HEK293 (cell line): ENCODE results near the gene RBFOX2.

Source experiments
- CTCF ChIA-PET: fragments of 350-600 bp; formaldehyde crosslinking; extraction: SDS; loops from one replicate; lab custom pipeline; 2021; ENCODE audit warnings: antibody characterized with exemption; lab: Yijun Ruan, JAX
- POLR2A ChIA-PET: fragments of 300-600 bp; formaldehyde crosslinking; extraction: SDS; loops from one replicate; lab custom pipeline; 2020; ENCODE audit warnings: antibody characterized with exemption, inconsistent platforms; lab: Yijun Ruan, JAX
- H3K27ac ChIP-seq: fragments of 200-500 bp; sonication (Bioruptor generic); 2 replicates; pipeline ENCODE4 v1.5.1; 2014; ENCODE audit warnings: low read depth, low read length, control low read depth, inconsistent platforms; ENCODE audit errors: extremely low read depth
- H3K36me3 ChIP-seq, 2 experiments: fragments of 200-500 bp in 1 of 2; sonication (Bioruptor generic) in 1 of 2; 1 replicate in 1 of 2; 2 replicates in 1 of 2; pipeline ENCODE4 v1.5.1; 2014 to 2017; ENCODE audit warnings: inconsistent platforms in 2 of 2, low read length in 2 of 2; ENCODE audit not compliant: control insufficient read depth in 2 of 2, insufficient read depth in 1 of 2
- H3K4me1 ChIP-seq: fragments of 200-500 bp; sonication (Bioruptor generic); 2 replicates; pipeline ENCODE4 v1.5.1; 2014; ENCODE audit warnings: mild to moderate bottlenecking, low read length, inconsistent platforms; ENCODE audit not compliant: control insufficient read depth, insufficient read depth
- H3K4me3 ChIP-seq: 2 replicates; pipeline ENCODE4 v1.5.1; 2011; ENCODE audit warnings: low read depth, mild to moderate bottlenecking, control low read depth, low read length, moderate library complexity
- H3K9me3 ChIP-seq: fragments of 200-500 bp; sonication (Bioruptor generic); 2 replicates; pipeline ENCODE4 v1.5.1; 2014; ENCODE audit warnings: low read depth, low read length, inconsistent platforms; ENCODE audit not compliant: control insufficient read depth, insufficient read depth
- AEBP2 ChIP-seq: fragments of 450-650 bp; formaldehyde crosslinking; IDR thresholded peaks from 2 replicates; pipeline ENCODE4 v1.5.1; 2016; ENCODE audit warnings: missing biosample characterization, missing genetic modification characterization, borderline replicate concordance
- BCL11A ChIP-seq: fragments of 450-650 bp; formaldehyde crosslinking; IDR thresholded peaks from 2 replicates; pipeline ENCODE4 v1.5.1; 2016; ENCODE audit warnings: low read depth, missing biosample characterization, missing genetic modification characterization
- HOXA7 ChIP-seq: sonication (generic); formaldehyde crosslinking; IDR thresholded peaks from 2 replicates; pipeline ENCODE4 v1.8.1; 2022; ENCODE audit warnings: missing genetic modification reagents, borderline replicate concordance
- KLF16 ChIP-seq: fragments of 450-650 bp; formaldehyde crosslinking; IDR thresholded peaks from 2 replicates; pipeline ENCODE4 v1.5.1; 2017; ENCODE audit warnings: missing biosample characterization, missing genetic modification characterization
- KLF7 ChIP-seq: fragments of 450-650 bp; formaldehyde crosslinking; IDR thresholded peaks from 2 replicates; pipeline ENCODE4 v1.5.1; 2016; ENCODE audit warnings: missing biosample characterization, missing genetic modification characterization, borderline replicate concordance
- KLF8 ChIP-seq: fragments of 450-650 bp; formaldehyde crosslinking; IDR thresholded peaks from 2 replicates; pipeline ENCODE4 v1.5.1; 2016; ENCODE audit warnings: missing biosample characterization, missing genetic modification characterization
- KLF9 ChIP-seq: fragments of 450-650 bp; formaldehyde crosslinking; IDR thresholded peaks from 2 replicates; pipeline ENCODE4 v1.5.1; 2016; ENCODE audit warnings: missing biosample characterization, missing genetic modification characterization, low read depth
- OSR2 ChIP-seq: fragments of 450-650 bp; formaldehyde crosslinking; IDR thresholded peaks from 2 replicates; pipeline ENCODE4 v1.5.1; 2016; ENCODE audit warnings: missing biosample characterization, missing genetic modification characterization
- PRDM1 ChIP-seq: fragments of 450-650 bp; formaldehyde crosslinking; IDR thresholded peaks from 2 replicates; pipeline ENCODE4; 2016; ENCODE audit warnings: missing biosample characterization, missing genetic modification characterization
- PRDM6 ChIP-seq: fragments of 450-650 bp; formaldehyde crosslinking; IDR thresholded peaks from 2 replicates; pipeline ENCODE4 v1.5.1; 2017; ENCODE audit warnings: missing biosample characterization, missing genetic modification characterization
- SETDB1 ChIP-seq: IDR thresholded peaks from one replicate; pipeline ENCODE4 v1.6.1; 2017; ENCODE audit warnings: mild to moderate bottlenecking, low read length, moderate library complexity, mixed read lengths; ENCODE audit not compliant: insufficient read length
- SP3 ChIP-seq: fragments of 450-650 bp; formaldehyde crosslinking; IDR thresholded peaks from 2 replicates; pipeline ENCODE4 v1.5.1; 2016; ENCODE audit warnings: missing biosample characterization, missing genetic modification characterization
- TRIM28 ChIP-seq: IDR thresholded peaks from 2 replicates; pipeline ENCODE4 v1.6.1; 2011; ENCODE audit warnings: low read length, control low read depth, borderline replicate concordance
- WT1 ChIP-seq: fragments of 450-650 bp; formaldehyde crosslinking; IDR thresholded peaks from 2 replicates; pipeline ENCODE4 v1.5.1; 2016; ENCODE audit warnings: missing biosample characterization, missing genetic modification characterization
- ZBTB17 ChIP-seq: fragments of 450-650 bp; formaldehyde crosslinking; IDR thresholded peaks from 2 replicates; pipeline ENCODE4 v1.5.1; 2016; ENCODE audit warnings: missing biosample characterization, missing genetic modification characterization
- ZBTB44 ChIP-seq: fragments of 450-650 bp; IDR thresholded peaks from 2 replicates; pipeline ENCODE4 v1.5.1; 2018; ENCODE audit warnings: missing biosample characterization, mild to moderate bottlenecking, missing genetic modification characterization
- ZNF133 ChIP-seq: fragments of 450-650 bp; formaldehyde crosslinking; IDR thresholded peaks from 2 replicates; pipeline ENCODE4 v1.5.1; 2016; ENCODE audit warnings: missing biosample characterization, missing genetic modification characterization
- ZNF341 ChIP-seq: fragments of 450-650 bp; formaldehyde crosslinking; IDR thresholded peaks from 2 replicates; pipeline ENCODE4; 2016; ENCODE audit warnings: low read depth, missing biosample characterization, missing genetic modification characterization
- ZNF416 ChIP-seq: fragments of 450-650 bp; formaldehyde crosslinking; IDR thresholded peaks from 2 replicates; pipeline ENCODE4 v1.5.1; 2016; ENCODE audit warnings: missing biosample characterization, missing genetic modification characterization
- ZNF544 ChIP-seq: fragments of 450-650 bp; formaldehyde crosslinking; IDR thresholded peaks from 2 replicates; pipeline ENCODE4 v1.5.0; 2017; ENCODE audit warnings: missing biosample characterization, missing genetic modification characterization
- ZNF580 ChIP-seq: fragments of 450-650 bp; formaldehyde crosslinking; IDR thresholded peaks from 2 replicates; pipeline ENCODE4 v1.5.1; 2016; ENCODE audit warnings: missing biosample characterization, missing genetic modification characterization
- ZSCAN16 ChIP-seq: fragments of 450-650 bp; formaldehyde crosslinking; IDR thresholded peaks from 2 replicates; pipeline ENCODE4 v1.5.1; 2016; ENCODE audit warnings: missing biosample characterization, missing genetic modification characterization
- TF ChIP-seq, protein P1 (sequence below): fragments of 450-650 bp; formaldehyde crosslinking; IDR thresholded peaks from 2 replicates; pipeline ENCODE4 v1.5.1; 2017; ENCODE audit warnings: missing biosample characterization, missing genetic modification characterization
- TF ChIP-seq, protein P2 (sequence below): fragments of 450-650 bp; formaldehyde crosslinking; IDR thresholded peaks from 2 replicates; pipeline ENCODE4 v1.5.1; 2016; ENCODE audit warnings: missing biosample characterization, missing genetic modification characterization

RBFOX2 gene

DNA sequence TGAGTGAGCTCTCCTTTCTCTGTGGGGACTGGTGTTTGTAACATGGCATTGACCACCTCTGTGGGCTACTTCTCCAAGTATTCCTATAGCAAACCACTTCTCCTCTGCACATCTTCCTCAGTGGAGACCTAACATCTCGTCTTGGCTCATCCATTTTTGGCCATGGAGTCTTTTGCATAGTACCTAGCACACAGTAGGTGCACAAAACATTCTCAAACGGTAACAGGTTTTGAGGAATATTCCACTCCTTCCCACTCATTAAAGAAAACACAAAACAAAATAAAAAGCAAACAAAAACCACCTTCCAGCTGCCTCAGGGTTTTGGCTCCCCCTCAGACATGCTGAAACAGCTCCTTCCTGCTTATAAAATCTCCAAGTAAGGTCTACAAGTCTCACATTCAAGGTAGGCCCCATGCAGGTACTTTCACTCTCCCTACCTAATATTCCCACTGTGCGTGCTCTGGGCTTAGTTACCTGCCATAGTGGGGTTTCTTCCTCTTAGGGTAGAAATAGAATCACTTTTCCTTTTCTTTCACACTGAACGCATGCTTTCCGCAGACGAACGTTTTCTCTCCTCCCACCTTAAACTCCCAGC is 132.4 kb downstream of the RBFOX2 start:
- TF ChIP-seq AEBP2 (tag by site-specific recombination) (no peak), ZNF544 (tag by site-specific recombination) (no peak), SETDB1 (no peak), PRDM1 (tag by site-specific recombination) (peak; percentile 69), ZNF416 (no peak)
- CTCF ChIA-PET: no interaction called here
- no peaks in the 10 kb centered on the region for H3K9me3 ChIP-seq
- no peak overlapping the region for H3K4me3 ChIP-seq
- H3K4me1 ChIP-seq: peaks cover 32% of the 10 kb centered on the region
- H3K36me3 ChIP-seq: no peaks in the 10 kb centered on the region
- no peak overlapping the region for H3K27ac ChIP-seq
- POLR2A ChIA-PET: no interaction called here

- ChIA-PET POLR2A (interaction anchor here (0.5 to 1.3 kb wide), 3 partner anchors 10 to 39 kb away, joined by 3 to 6 read pairs (median 5); no protein-coding TSS in a partner anchor), CTCF (interaction anchor here (0.7 kb wide), 3 partner anchors 36 to 311 kb away, joined by 3 read pairs; no protein-coding TSS in a partner anchor)
- Histone ChIP-seq H3K27ac (peak overlapping the region; percentile 4; the same call in 1 of the 2 replicates), H3K9me3 (no peaks in the 10 kb centered on the region), H3K4me3 (no peak overlapping the region), H3K36me3 (no peaks in the 10 kb centered on the region), H3K4me1 (peaks cover 23% of the 10 kb centered on the region)
- TF ChIP-seq ZBTB17 (tag by site-specific recombination) (peak; percentile 84; the same call in 1 of the 2 replicates), ZBTB44 (peak; percentile 49), OSR2 (peak; percentile 97), TRIM28 (no peak; the same call in 1 of the 2 replicates), KLF8 (peak; percentile 92), PRDM6 (tag by site-specific recombination) (peak; percentile 77), HOXA7 (no peak), ZSCAN16 (tag by site-specific recombination) (0 out of 2 replicates have a peak, but pooled peaks have one; percentile 46), ZNF133 (0 out of 2 replicates have a peak, but pooled peaks have one; percentile 9), WT1 (tag by site-specific recombination) (peak; percentile 66), KLF16 (tag by site-specific recombination) (peak; percentile 76; the same call in 1 of the 2 replicates), KLF9 (tag by site-specific recombination) (0 out of 2 replicates have a peak, but pooled peaks have one; percentile 34), SP3 (tag by site-specific recombination) (peak; percentile 71), ZNF580 (tag by site-specific recombination) (0 out of 2 replicates have a peak, but pooled peaks have one; percentile 73), BCL11A (tag by site-specific recombination) (0 out of 2 replicates have a peak, but pooled peaks have one; percentile 26), ZNF341 (tag by site-specific recombination) (peak; percentile 97), KLF7 (tag by site-specific recombination) (peak; percentile 92; the same call in 1 of the 2 replicates)
- TF ChIP-seq, protein P1, sequence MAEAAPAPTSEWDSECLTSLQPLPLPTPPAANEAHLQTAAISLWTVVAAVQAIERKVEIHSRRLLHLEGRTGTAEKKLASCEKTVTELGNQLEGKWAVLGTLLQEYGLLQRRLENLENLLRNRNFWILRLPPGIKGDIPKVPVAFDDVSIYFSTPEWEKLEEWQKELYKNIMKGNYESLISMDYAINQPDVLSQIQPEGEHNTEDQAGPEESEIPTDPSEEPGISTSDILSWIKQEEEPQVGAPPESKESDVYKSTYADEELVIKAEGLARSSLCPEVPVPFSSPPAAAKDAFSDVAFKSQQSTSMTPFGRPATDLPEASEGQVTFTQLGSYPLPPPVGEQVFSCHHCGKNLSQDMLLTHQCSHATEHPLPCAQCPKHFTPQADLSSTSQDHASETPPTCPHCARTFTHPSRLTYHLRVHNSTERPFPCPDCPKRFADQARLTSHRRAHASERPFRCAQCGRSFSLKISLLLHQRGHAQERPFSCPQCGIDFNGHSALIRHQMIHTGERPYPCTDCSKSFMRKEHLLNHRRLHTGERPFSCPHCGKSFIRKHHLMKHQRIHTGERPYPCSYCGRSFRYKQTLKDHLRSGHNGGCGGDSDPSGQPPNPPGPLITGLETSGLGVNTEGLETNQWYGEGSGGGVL: peak; percentile 93
- TF ChIP-seq, protein P2, sequence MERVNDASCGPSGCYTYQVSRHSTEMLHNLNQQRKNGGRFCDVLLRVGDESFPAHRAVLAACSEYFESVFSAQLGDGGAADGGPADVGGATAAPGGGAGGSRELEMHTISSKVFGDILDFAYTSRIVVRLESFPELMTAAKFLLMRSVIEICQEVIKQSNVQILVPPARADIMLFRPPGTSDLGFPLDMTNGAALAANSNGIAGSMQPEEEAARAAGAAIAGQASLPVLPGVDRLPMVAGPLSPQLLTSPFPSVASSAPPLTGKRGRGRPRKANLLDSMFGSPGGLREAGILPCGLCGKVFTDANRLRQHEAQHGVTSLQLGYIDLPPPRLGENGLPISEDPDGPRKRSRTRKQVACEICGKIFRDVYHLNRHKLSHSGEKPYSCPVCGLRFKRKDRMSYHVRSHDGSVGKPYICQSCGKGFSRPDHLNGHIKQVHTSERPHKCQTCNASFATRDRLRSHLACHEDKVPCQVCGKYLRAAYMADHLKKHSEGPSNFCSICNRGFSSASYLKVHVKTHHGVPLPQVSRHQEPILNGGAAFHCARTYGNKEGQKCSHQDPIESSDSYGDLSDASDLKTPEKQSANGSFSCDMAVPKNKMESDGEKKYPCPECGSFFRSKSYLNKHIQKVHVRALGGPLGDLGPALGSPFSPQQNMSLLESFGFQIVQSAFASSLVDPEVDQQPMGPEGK (tag by site-specific recombination): peak; percentile 82
These were observed 133.5 kb downstream of the RBFOX2 start for GRCh38 chr22:35894937-35895708.
